GM21526 (cell line): ENCODE data around the gene CHRNG.
"Not testable (repeated sequence)": the region's sequence is repeated elsewhere in the genome, so short reads cannot be mapped to it uniquely, and the experiment has no call there.

Experiments used
- ATAC-seq: cut with Tn5 transposase; IDR thresholded peaks from one replicate; pipeline ENCODE4 v1.9.1; 2021; ENCODE audit warnings: moderate library complexity; ENCODE audit not compliant: unreplicated experiment, low FRiP score

The CHRNG gene

DNA sequence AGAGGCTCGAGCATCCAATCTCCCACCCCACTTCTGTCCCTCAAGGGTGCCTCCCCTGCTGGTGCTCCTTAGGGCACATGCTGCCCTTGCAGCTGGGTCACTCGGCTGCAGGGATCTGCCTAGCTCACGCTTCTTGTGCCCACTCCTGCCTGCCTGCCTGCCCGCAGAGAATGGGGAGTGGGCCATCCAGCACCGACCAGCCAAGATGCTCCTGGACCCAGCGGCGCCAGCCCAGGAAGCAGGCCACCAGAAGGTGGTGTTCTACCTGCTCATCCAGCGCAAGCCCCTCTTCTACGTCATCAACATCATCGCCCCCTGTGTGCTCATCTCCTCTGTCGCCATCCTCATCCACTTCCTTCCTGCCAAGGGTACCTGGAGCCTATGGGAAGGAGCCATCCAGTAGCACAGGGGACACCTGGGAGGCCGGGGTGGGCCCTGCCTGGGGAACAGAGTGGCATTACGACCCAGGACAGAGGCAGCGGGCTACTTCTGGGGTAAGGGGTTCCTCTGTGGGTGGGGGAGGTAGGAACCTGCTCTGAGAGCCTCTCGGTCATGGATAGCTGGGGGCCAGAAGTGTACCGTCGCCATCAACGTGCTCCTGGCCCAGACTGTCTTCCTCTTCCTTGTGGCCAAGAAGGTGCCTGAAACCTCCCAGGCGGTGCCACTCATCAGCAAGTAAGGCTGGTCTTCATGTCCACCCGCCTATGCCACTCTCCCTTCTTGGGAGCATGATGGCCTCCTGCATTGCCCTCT lies 3.4 kb downstream of the CHRNG start:
- ATAC-seq: no peak

DNA sequence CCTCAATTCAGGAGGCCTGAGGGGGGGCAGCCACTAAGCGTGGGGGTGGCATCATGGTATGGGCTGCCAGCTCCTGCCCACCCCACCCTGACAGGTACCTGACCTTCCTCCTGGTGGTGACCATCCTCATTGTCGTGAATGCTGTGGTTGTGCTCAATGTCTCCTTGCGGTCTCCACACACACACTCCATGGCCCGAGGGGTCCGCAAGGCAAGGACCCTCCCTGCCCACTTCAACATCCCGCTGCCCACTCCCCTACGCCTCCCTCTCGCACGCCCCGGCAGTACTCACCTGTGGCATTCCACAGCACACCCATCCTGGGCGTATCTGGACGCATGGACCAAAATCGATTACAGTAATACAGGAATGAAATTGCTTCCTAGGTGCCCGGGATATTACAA lies 4.0 kb downstream of the CHRNG start:
- no peak for ATAC-seq

DNA sequence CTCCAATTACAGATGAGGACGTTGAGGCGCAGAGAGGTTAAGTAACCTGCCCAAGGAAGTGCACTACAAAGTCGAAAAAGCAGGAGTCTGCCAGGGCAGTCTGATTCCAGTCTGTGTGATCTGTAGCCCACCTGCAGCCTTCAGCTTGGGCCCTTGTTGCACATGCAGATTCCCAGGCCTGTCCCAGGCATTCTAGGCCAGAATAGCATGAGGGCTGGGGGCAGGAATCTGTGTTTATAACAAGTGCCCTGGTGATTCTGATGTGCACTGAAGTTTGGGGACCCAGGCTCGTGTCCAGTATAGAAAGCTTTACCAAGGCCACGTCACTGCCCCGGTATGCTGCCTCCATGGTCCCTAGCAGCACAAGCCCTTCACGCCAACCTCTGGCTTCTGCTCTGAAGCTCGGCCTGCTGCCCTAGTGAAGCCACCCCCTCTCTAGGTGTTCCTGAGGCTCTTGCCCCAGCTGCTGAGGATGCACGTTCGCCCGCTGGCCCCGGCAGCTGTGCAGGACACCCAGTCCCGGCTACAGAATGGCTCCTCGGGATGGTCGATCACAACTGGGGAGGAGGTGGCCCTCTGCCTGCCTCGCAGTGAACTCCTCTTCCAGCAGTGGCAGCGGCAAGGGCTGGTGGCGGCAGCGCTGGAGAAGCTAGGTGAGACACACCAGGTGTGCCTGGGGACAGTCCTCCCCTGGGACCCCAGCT lies 4.6 kb downstream of the CHRNG start:
- no peak for ATAC-seq

GRCh38 chr2:232544674-232545073 lies 5.2 kb downstream of the CHRNG start:
- no peak for ATAC-seq

- no peak for ATAC-seq
These were observed 6.3 kb downstream of the CHRNG start for GRCh38 chr2:232545511-232546375.

GRCh38 chr2:232547991-232548390 lies 8.5 kb downstream of the CHRNG start:
- ATAC-seq: no peak

- no peak for ATAC-seq
These were observed 10.3 kb downstream of the CHRNG start for GRCh38 chr2:232549655-232550353.

DNA sequence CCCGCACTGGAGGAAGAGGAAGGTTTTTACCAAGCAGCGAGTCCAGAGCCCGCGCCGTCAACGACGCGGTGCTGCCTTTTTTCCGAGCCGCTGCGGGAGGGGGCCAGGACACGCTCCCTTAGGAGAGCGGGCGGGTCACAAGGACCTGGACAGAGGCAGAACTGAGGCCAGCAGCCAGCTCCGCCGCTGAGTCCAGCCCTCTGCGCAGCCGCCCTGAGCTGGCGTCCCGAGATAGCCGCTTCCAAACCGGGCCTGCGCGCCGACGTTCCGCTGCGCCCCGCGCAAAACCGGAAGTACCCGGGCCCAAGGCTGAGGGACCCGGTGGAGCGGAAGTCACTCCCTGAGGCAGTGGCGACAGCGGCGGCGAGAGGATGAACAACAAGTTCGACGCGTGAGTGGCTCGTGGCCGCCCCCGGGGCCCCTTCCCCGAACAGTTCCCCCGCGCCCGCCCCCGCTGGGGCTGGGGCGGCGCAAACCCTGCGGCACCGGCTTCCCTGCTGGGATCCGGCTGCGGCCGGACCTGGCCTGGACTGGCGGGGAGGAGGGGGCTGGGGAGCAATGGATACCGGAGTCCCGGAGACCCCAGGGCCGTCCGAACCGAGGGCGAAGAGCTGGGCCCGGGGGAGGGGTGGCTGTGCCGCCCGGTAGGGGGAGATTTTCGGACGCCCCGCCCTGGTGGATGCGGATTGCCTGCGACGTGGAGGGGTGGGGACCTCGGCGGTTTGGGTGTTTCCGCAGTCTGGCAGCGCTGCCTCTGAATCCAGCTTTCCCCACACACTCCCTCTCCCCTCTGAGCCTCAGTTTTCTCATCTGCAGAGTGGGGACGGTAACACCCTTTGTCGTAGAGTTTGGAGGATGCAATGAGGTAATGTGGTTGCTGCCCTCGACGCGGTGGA lies 11.1 kb downstream of the CHRNG start, which contains the start of the genes EIF4E2 and TIGD1:
EIF4E2 (plus strand) TSS at position 336 of the 896 bp plus-strand sequence; CDS start at position 372, 36 bp downstream.
TIGD1 (minus strand) TSS at position 204 of the 896 bp plus-strand sequence. CDS start 675 bp downstream, outside the sequence.
- peak; percentile 91 for ATAC-seq

DNA sequence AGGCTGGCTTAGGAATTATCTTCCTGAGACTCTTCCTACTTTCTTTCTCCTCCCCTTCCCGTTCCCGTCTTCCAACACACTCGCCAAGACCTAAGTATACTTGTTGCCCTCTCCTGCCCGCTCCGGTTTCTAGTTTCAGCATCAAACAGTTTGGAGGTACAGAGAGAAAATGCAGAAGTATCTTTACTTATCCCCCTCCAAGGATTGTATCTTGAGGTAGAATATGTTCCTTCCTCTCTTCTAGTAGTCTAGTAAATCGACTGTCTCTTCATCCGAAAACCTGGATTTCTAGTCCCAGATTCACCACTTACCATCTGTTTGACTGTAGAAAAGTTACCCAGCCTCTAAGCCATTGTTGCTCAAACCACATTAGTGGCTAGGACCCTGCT lies 11.8 kb downstream of the CHRNG start:
- no peak for ATAC-seq

GRCh38 chr2:232551776-232552175 lies 12.3 kb downstream of the CHRNG start:
- ATAC-seq: no peak

GRCh38 chr2:232556426-232556825 lies 16.9 kb downstream of the CHRNG start:
- ATAC-seq: no peak

- ATAC-seq: no peak
These were observed 23.1 kb downstream of the CHRNG start for GRCh38 chr2:232562515-232563151.

DNA sequence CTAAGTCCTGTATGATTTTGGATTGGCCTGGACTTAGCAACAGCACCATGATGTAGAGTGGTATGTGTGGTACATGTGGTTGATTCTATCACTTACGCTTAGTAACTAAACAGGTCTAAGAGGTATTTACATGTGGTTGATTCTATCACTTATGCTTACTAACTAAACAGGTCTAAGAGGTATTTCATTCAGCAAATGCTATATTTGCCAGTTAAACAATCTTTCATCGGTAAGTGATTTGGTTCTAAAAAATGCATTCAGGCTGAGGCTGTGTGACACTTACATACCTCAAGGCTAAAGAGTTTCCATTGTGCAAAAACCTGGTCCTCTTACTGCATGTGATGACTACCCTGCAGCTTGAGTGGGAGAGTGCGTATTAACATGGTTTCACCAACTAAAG lies 24.1 kb downstream of the CHRNG start:
- ATAC-seq: no peak

DNA sequence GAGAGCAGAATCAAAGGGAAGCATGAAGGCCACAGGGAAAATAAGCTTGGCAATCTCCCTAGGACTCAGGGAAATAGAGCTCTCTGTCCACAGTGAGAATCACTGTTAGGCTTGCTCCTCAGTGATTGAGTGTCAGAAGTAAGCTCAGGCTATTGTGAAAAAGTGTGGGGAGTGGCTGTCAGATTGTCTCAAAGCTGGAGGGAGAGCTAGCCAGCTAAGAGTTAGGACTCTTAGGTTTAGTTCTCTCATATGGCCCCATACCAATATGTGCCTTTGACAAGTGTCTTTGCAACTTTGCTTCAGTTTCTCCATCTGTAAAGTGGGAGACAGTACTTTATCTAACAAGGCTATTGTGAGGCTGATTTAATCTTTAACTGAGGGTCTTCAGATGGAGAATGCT lies 28.2 kb downstream of the CHRNG start:
- ATAC-seq: no peak

GRCh38 chr2:232568161-232568560 lies 28.7 kb downstream of the CHRNG start:
- ATAC-seq: no peak

GRCh38 chr2:232569541-232569940 lies 30.0 kb downstream of the CHRNG start:
- ATAC-seq: no peak

GRCh38 chr2:232570481-232570880 lies 31.0 kb downstream of the CHRNG start:
- not testable (repeated sequence) for ATAC-seq

DNA sequence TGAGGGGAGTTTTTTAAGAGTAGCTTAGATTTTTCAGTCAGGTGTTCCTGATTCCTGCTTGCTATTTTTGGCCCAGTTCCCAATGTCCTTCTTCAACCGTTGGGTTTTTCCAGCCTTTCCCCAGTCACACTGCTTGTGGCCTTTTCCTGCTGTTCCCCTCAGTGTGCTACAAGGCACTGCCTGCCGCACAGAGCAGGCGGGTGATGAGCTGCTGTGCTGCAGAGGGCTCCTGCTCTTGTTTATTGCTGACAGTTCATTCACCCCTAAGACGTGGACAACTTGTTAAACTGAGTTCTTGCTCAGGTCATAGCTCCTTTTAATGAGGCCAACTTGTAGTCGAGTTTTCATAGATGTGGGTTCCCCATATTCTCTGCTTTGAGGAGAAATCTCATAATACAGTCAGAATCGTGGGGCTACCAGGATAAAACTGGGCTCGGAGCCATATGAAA lies 31.6 kb downstream of the CHRNG start:
- no peak for ATAC-seq

DNA sequence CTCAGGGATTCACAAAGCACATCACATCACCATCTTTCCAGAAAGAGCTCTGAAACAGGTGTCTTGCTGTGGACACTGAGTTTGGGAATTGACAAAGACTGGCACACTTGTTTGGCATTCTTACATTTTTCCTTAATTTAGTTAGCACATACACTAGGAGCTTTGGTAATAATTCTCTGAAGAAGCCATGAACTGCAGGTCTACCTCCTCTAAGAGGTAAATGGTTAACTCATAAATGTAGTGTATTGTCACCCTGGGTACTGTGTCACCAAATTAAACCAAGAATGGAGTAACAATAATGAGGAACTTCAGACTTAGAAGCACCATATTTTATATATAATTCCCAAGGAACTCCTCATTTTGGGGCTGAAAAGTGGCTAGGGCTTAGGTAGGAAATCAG lies 33.5 kb downstream of the CHRNG start:
- no peak for ATAC-seq
